Lower leg skin (tissue), 4 donors: ENCODE measurements around the gene GTPBP4. TPM values are rescaled to one million over a fixed set of nuclear protein-coding genes. Genes with fewer than 3 reads are reported as not detected.
A peak's percentile ranks its signal among the peaks of the same experiment; 100 is the strongest.

Experiments
- DNase-seq, 2 donors: peaks; one replicate each; pipeline ENCODE4 v3.0.0-alpha.2; 2019; ENCODE audit warnings: low spot score in 2 of 2
- H3K4me3 ChIP-seq: fragments of 200-600 bp; sonication (generic); 2 replicates; pipeline ENCODE4 v1.5.1; 2017; ENCODE audit warnings: mild to moderate bottlenecking, low read depth; ENCODE audit not compliant: poor library complexity, severe bottlenecking
- CTCF ChIP-seq, 3 donors: fragments of 450-650 bp; IDR thresholded peaks; one replicate each; pipeline ENCODE4 v1.5.1; 2016; ENCODE audit warnings: antibody characterized with exemption in 3 of 3, mild to moderate bottlenecking in 3 of 3, moderate library complexity in 2 of 3
- POLR2A ChIP-seq, 2 donors: fragments of 450-650 bp; IDR thresholded peaks; one replicate each; pipeline ENCODE4 v1.6.1; 2016 to 2017; ENCODE audit warnings: antibody characterized with exemption in 2 of 2, mild to moderate bottlenecking in 1 of 2, moderate library complexity in 1 of 2
- WGBS, 2 donors: methylation state at CpG; one replicate each; pipeline ENCODE4 v1.1.5; 2018; 5-methylcytosine and 5-hydroxymethylcytosine counted together
- intact Hi-C: fragments of 100-400 bp; cut with DNase I; formaldehyde crosslinking; loops from one replicate; pipeline ENCODE4 v1.15.0; 2023; ENCODE audit warnings: low total_unique reads
- total RNA-seq, 4 donors: library from RNA; depleted of rRNA; stranded (reverse); fragments of >200 nt; gene quantifications; one replicate each; pipeline ENCODE4 v1.1.0, GENCODE V29; 2016

Gene GTPBP4
- total RNA-seq, 4 donors from 2014 or later: 8.8 to 23.2 (median 15.8) TPM

- peak overlapping the region; percentile 89 for H3K4me3 ChIP-seq
- no peak for TF ChIP-seq CTCF (IDR thresholded peaks at IDR 0.05)
- TF ChIP-seq POLR2A (IDR thresholded peaks at IDR 0.05): no peak
- no peak for DNase-seq
- WGBS, 2 donors: 6% methylated on average over 7 of the region's 7 CpGs
- intact Hi-C loops: no loop called here
Observed at GRCh38 chr10:987620-987869, 689 bp upstream of the GTPBP4 start.

GRCh38 chr10:988667-989545 is 672 bp downstream of the GTPBP4 start:
- WGBS, 2 donors: 30 to 33% methylated on average over 41 to 42 of the region's 42 CpGs
- DNase-seq: peak in 1 of 2 donors; percentile 81
- intact Hi-C loops: no loop called here
- no peak for TF ChIP-seq CTCF (IDR thresholded peaks at IDR 0.05)
- no peak for TF ChIP-seq POLR2A (IDR thresholded peaks at IDR 0.05)
- H3K4me3 ChIP-seq: peak overlapping the region; percentile 89

GRCh38 chr10:990808-991207 is 2.6 kb downstream of the GTPBP4 start:
- TF ChIP-seq CTCF (IDR thresholded peaks at IDR 0.05): no peak
- TF ChIP-seq POLR2A (IDR thresholded peaks at IDR 0.05): no peak
- no peak overlapping the region for H3K4me3 ChIP-seq
- no peak for DNase-seq
- intact Hi-C loops: no loop called here
- WGBS, 2 donors: 86 to 93% methylated on average over 6 of the region's 6 CpGs

GRCh38 chr10:992467-992866 is 4.2 kb downstream of the GTPBP4 start:
- intact Hi-C loops: no loop called here
- DNase-seq: no peak
- 92 to 97% methylated on average over 6 of the region's 6 CpGs for WGBS, 2 donors
- TF ChIP-seq CTCF (IDR thresholded peaks at IDR 0.05): no peak
- TF ChIP-seq POLR2A (IDR thresholded peaks at IDR 0.05): no peak
- no peak overlapping the region for H3K4me3 ChIP-seq

- DNase-seq: no peak
- intact Hi-C loops: no loop called here
- TF ChIP-seq POLR2A (IDR thresholded peaks at IDR 0.05): no peak
- no peak overlapping the region for H3K4me3 ChIP-seq
Observed at GRCh38 chr10:992871-993270, 4.6 kb downstream of the GTPBP4 start.

- DNase-seq: no peak
- 92 to 94% methylated on average over 6 of the region's 6 CpGs for WGBS, 2 donors
- TF ChIP-seq CTCF (IDR thresholded peaks at IDR 0.05) (no peak), POLR2A (IDR thresholded peaks at IDR 0.05) (no peak)
- no peak overlapping the region for H3K4me3 ChIP-seq
- intact Hi-C loops: no loop called here
Observed at GRCh38 chr10:994836-995558, 6.8 kb downstream of the GTPBP4 start.
